Calu3 (cell line): Measurements from ENCODE around the gene SDC3. TPM values are rescaled to one million over a fixed set of nuclear protein-coding genes. Genes with fewer than 3 reads are reported as not detected.
"Not testable (repeated sequence)": the region's sequence is repeated elsewhere in the genome, so short reads cannot be mapped to it uniquely, and the experiment has no call there.

Experiments
- BruUV-seq: library from RNA; stranded (reverse); fragments of 400-500 nt; replicated peaks from 2 replicates; lab custom pipeline; 2021; lab: Mats Ljungman, UMichigan
- CTCF ChIA-PET: fragments of 300-600 bp; sonication (Branson Sonifier 250); formaldehyde crosslinking; loops from one replicate; lab custom pipeline; 2022; ENCODE audit warnings: antibody characterized with exemption; lab: Charles Lee
- DNase-seq: peaks from one replicate; pipeline ENCODE4 v3.0.0; 2022
- H3K27ac Mint-ChIP-seq: one replicate; pipeline ENCODE4 v1.8.0; 2022; ENCODE audit warnings: mixed read lengths; ENCODE audit not compliant: unreplicated experiment
- H3K27me3 Mint-ChIP-seq: one replicate; pipeline ENCODE4 v1.8.0; 2022; ENCODE audit warnings: mixed read lengths; ENCODE audit not compliant: unreplicated experiment
- H3K36me3 Mint-ChIP-seq: one replicate; pipeline ENCODE4 v1.8.0; 2022; ENCODE audit warnings: mild to moderate bottlenecking, moderate library complexity, mixed read lengths; ENCODE audit not compliant: insufficient read depth, unreplicated experiment
- H3K4me1 Mint-ChIP-seq: one replicate; pipeline ENCODE4 v1.8.0; 2022; ENCODE audit warnings: mild to moderate bottlenecking, low read depth, mixed read lengths; ENCODE audit not compliant: unreplicated experiment
- H3K4me3 Mint-ChIP-seq: one replicate; pipeline ENCODE4 v1.8.0; 2022; ENCODE audit warnings: mild to moderate bottlenecking, low read depth, moderate library complexity, mixed read lengths; ENCODE audit not compliant: unreplicated experiment
- H3K9me3 Mint-ChIP-seq: one replicate; pipeline ENCODE4 v1.8.0; 2022; ENCODE audit warnings: low read depth, mixed read lengths; ENCODE audit not compliant: unreplicated experiment
- intact Hi-C: fragments of 100-400 bp; cut with micrococcal nuclease; formaldehyde crosslinking; loops from one replicate; pipeline ENCODE4 v1.10.0; 2022; ENCODE audit not compliant: unreplicated experiment
- total RNA-seq: library from RNA; stranded (reverse); gene quantifications from 2 replicates; pipeline ENCODE4 v1.2.3, GENCODE V29; 2022
- TF ChIP-seq, protein P1 (sequence below): fragments of 200-600 bp; IDR thresholded peaks from one replicate; pipeline ENCODE4 v1.8.0; 2022; ENCODE audit warnings: antibody characterized with exemption; ENCODE audit not compliant: unreplicated experiment

Gene SDC3
- total RNA-seq, 1 experiment from 2014 or later, result 15.0 TPM

DNA sequence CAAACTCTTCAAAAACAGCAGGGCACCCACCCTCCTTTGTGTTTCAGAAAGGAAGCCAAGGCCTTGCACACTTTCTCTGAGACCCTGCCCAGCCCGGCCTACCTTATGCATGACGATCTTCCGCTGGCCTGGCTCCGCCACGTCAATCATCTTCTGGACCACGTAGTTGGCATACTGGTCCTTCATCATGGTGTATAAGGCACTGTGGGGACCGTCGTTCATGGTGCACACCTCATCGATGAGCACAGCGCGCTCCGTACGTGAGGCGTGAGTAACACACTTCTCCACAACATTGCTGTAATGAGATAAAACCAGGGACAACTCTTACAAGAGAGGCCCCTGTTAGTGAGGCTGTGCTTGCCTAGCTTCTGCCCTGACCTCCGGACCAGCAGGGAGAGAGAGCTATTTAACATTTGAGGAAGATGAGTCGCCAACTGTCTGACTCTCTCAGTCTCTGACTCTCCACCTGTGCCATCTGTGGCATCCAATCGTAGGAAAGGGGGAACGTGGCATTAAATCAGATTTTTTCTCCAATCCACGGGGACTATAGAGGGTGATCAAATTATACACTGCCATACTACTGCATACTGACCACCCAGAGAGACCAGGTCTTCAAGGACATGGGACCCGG, 28.1 kb upstream of the SDC3 start:
- Mint-ChIP-seq H3K27me3 (no peaks in the 10 kb centered on the region), H3K27ac (no peak overlapping the region), H3K36me3 (peaks cover 76% of the 10 kb centered on the region), H3K9me3 (no peaks in the 10 kb centered on the region), H3K4me1 (peaks cover 9% of the 10 kb centered on the region), H3K4me3 (no peak overlapping the region)
- TF ChIP-seq, protein P1, sequence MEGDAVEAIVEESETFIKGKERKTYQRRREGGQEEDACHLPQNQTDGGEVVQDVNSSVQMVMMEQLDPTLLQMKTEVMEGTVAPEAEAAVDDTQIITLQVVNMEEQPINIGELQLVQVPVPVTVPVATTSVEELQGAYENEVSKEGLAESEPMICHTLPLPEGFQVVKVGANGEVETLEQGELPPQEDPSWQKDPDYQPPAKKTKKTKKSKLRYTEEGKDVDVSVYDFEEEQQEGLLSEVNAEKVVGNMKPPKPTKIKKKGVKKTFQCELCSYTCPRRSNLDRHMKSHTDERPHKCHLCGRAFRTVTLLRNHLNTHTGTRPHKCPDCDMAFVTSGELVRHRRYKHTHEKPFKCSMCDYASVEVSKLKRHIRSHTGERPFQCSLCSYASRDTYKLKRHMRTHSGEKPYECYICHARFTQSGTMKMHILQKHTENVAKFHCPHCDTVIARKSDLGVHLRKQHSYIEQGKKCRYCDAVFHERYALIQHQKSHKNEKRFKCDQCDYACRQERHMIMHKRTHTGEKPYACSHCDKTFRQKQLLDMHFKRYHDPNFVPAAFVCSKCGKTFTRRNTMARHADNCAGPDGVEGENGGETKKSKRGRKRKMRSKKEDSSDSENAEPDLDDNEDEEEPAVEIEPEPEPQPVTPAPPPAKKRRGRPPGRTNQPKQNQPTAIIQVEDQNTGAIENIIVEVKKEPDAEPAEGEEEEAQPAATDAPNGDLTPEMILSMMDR, result no peak
- no peak for DNase-seq
- CTCF ChIA-PET, result interaction anchor here (0.6 kb wide), 1 partner anchor 132 kb away, joined by 3 read pairs; no protein-coding TSS in a partner anchor
- BruUV-seq, result no TSS peak
- intact Hi-C loops, result no loop called here

DNA sequence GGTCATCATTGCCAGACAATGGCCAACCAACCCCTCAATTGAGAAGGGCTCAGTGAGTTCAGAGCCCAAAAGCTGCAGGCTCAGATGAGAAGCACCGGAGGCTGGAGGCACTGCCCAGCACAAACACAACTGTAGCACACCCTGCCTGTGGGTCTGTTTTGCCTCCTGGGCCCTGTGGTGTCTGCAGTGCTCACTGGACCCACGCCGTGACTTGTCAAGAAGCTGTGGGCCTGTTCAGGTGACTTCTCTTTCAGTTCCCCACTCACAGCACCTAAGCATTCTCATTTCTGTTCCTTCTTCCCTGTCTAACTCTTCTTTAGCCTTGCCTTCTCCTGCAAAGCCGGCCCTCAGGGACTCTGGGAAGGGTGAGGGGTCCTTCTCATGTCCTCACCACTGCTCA, 27.2 kb upstream of the SDC3 start:
- peaks cover 83% of the 10 kb centered on the region for H3K36me3 Mint-ChIP-seq
- BruUV-seq, H3K9me3 Mint-ChIP-seq, H3K4me1 Mint-ChIP-seq, H3K27ac Mint-ChIP-seq, intact Hi-C loops, DNase-seq, H3K27me3 Mint-ChIP-seq, CTCF ChIA-PET, H3K4me3 Mint-ChIP-seq: not testable (repeated sequence)

DNA sequence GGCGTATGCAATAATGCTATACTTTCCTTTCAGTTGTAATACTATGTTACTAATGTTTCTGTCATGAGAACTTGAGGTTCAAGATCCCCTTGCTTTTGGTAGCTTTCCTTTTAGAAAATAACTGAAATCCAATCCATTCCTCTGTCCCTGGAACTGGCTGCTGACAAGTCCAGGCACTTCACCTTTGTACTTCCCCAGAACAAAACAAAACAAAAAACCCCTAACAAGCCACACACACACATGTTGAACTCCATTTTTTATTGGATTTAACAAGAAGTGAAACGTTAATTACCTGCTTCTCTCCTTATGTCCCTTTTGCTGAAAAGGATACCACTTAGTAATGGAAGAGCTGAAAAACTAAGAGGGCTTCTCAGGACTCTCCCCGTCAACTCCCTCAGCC, 26.1 kb upstream of the SDC3 start:
- Mint-ChIP-seq H3K4me1 (peaks cover 9% of the 10 kb centered on the region), H3K36me3 (peaks cover 85% of the 10 kb centered on the region), H3K9me3 (no peaks in the 10 kb centered on the region), H3K27ac (no peak overlapping the region), H3K4me3 (no peak overlapping the region), H3K27me3 (no peaks in the 10 kb centered on the region)
- TF ChIP-seq, protein P1, result no peak
- BruUV-seq, result no TSS peak
- CTCF ChIA-PET, result no interaction called here
- no peak for DNase-seq
- intact Hi-C loops, result no loop called here

DNA sequence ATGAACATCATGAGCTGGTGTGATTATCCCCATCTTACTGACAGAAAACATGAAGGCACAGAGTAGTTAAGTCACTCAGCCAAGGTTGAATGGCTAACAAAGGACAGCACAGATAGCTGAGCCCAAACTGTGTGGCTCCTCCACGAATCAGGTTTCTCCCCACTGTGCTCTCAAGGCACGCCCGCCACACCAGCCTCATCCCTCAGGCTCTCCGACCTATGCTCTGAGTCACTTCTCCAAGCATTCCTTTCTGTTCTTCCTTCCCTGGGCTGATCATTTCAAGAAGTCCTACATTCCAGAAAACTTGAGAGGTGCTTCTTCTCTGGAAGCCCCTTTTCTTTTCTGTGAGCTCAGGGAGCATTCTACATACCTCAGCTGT, 25.3 kb upstream of the SDC3 start:
- no peak for DNase-seq
- H3K4me3 Mint-ChIP-seq, result no peak overlapping the region
- TF ChIP-seq, protein P1, result no peak
- peaks cover 9% of the 10 kb centered on the region for H3K4me1 Mint-ChIP-seq
- peaks cover 82% of the 10 kb centered on the region for H3K36me3 Mint-ChIP-seq
- intact Hi-C loops, result no loop called here
- no TSS peak for BruUV-seq
- H3K9me3 Mint-ChIP-seq, result no peaks in the 10 kb centered on the region
- CTCF ChIA-PET, result no interaction called here
- H3K27me3 Mint-ChIP-seq, result no peaks in the 10 kb centered on the region
- no peak overlapping the region for H3K27ac Mint-ChIP-seq

DNA sequence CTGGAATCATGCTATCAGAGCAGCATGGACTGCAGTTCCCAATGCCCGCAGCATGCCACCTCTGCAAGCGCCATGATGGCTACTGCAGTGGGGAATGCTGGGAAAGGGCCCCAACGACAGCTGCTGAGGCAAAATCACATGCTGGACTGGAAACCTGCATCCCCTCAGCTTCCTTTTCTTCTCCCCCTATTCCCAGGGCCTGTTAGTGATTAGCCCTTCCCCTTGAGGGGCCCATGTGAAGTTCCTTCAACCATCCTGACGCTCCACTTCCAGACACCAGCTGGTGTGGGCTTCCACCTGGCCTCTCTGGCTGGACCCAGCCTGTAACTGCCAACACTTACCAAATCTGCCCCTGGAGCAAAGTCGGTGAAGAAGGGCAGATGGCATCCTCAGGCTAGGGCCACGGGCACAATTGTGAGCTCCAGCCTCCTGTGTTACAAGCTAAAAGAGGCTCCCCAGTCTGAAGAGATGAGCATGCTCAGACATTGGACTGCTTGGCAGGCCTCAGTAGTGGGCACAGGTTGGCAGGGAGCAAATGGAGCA, 22.1 kb upstream of the SDC3 start:
- no peaks in the 10 kb centered on the region for H3K9me3 Mint-ChIP-seq
- H3K27me3 Mint-ChIP-seq, result no peaks in the 10 kb centered on the region
- H3K4me3 Mint-ChIP-seq, result no peak overlapping the region
- CTCF ChIA-PET, result no interaction called here
- BruUV-seq, result no TSS peak
- no peak for DNase-seq
- intact Hi-C loops, result no loop called here
- peaks cover 9% of the 10 kb centered on the region for H3K4me1 Mint-ChIP-seq
- TF ChIP-seq, protein P1, result no peak
- peak overlapping the region; percentile 35 for H3K27ac Mint-ChIP-seq
- H3K36me3 Mint-ChIP-seq, result peaks cover 57% of the 10 kb centered on the region
